Esophagus muscularis mucosa (tissue), 4 donors: ENCODE results near the gene TLE5. TPM values are rescaled to one million over a fixed set of nuclear protein-coding genes. Genes with fewer than 3 reads are reported as not detected.

ENCODE experiments used
- DNase-seq: peaks from one replicate; pipeline ENCODE4 v3.0.0-alpha.2; 2017; ENCODE audit errors: extremely low spot score
- H3K27ac ChIP-seq, 4 donors: fragments of 200-600 bp; sonication (generic); replicated peaks in 1 of 4; 1 replicate in 3 of 4; 2 replicates in 1 of 4; pipeline ENCODE4 v1.5.1; 2016 to 2019; ENCODE audit warnings: mild to moderate bottlenecking in 1 of 4
- H3K27me3 ChIP-seq, 4 donors: fragments of 200-600 bp; sonication (generic); one replicate each; pipeline versions ENCODE4 v1.5.1 to v1.6.0; 2016 to 2019
- H3K36me3 ChIP-seq, 4 donors: fragments of 200-600 bp; sonication (generic); one replicate each; pipeline ENCODE4 v1.5.1; 2016 to 2019
- H3K4me1 ChIP-seq, 4 donors: fragments of 200-600 bp; sonication (generic); one replicate each; pipeline ENCODE4 v1.5.1; 2016 to 2019
- H3K4me3 ChIP-seq, 4 donors: fragments of 200-600 bp; sonication (generic); 1 replicate in 2 of 4; 2 replicates in 2 of 4; pipeline ENCODE4 v1.5.1; 2016 to 2019; ENCODE audit warnings: mild to moderate bottlenecking in 4 of 4, moderate library complexity in 1 of 4
- H3K9me3 ChIP-seq, 4 donors: fragments of 200-600 bp; sonication (generic); 1 replicate in 3 of 4; 2 replicates in 1 of 4; pipeline ENCODE4 v1.5.1; 2016 to 2019
- EP300 ChIP-seq: sonication (generic); formaldehyde crosslinking; IDR thresholded peaks from one replicate; pipeline ENCODE4 v1.6.1; 2017; ENCODE audit warnings: antibody characterized with exemption
- POLR2A ChIP-seq: fragments of 450-650 bp; IDR thresholded peaks from one replicate; pipeline ENCODE4 v1.6.1; 2017; ENCODE audit warnings: antibody characterized with exemption, moderate library complexity, mild to moderate bottlenecking, low read depth
- POLR2AphosphoS5 ChIP-seq, 2 donors: sonication (generic); formaldehyde crosslinking; IDR thresholded peaks; one replicate each; pipeline ENCODE4 v1.6.1; 2017; ENCODE audit warnings: antibody characterized with exemption in 2 of 2
- WGBS: methylation state at CpG from one replicate; pipeline ENCODE4 v1.1.5; 2018; 5-methylcytosine and 5-hydroxymethylcytosine counted together
- intact Hi-C: fragments of 100-400 bp; cut with DNase I; formaldehyde crosslinking; loops from one replicate; pipeline ENCODE4 v1.15.1; 2023
- total RNA-seq, 4 donors: library from RNA; depleted of rRNA; stranded (reverse); fragments of >200 nt; gene quantifications; one replicate each; pipeline versions ENCODE4 v1.1.0 to v1.2.1, GENCODE V29; 2016
- TF ChIP-seq, protein P1 (sequence below), 3 experiments: fragments of 200-600 bp in 2 of 3; fragments of 450-650 bp in 1 of 3; sonication (generic) in 2 of 3; IDR thresholded peaks; one replicate each; pipeline ENCODE4 v1.5.1; 2017 to 2019; ENCODE audit warnings: antibody characterized with exemption in 3 of 3, mild to moderate bottlenecking in 2 of 3, moderate library complexity in 1 of 3

Gene TLE5
- total RNA-seq, 4 donors from 2014 or later, result 657 to 947 (median 804) TPM

DNA sequence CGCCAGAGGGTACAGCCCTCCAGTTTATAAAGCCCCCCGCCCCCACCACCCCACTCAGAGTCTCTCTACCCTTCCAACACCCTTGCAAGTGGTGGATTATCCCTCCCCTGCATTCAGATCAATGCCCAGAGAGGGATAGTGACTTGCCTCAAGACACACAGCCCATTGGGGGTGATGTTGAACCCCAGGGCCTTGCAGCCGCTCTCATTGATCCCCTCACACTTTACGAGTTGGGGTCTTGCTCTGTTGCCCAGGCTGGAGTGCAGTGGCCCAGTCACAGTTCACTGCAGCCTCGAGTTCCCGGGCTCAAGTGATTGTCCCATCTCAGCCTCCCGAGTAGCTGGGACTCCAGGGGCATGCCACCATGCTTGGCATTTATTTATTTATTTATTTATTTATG is 44.4 kb downstream of the TLE5 start:
- H3K4me1 ChIP-seq, result no peaks in the 10 kb centered on the region
- H3K27ac ChIP-seq, result no peak overlapping the region
- 93% methylated on average over 7 of the region's 7 CpGs for WGBS
- intact Hi-C loops, result no loop called here
- H3K36me3 ChIP-seq, result peaks cover 4 to 59% (median 43%) of the 10 kb centered on the region in 4 donors
- H3K9me3 ChIP-seq, result no peaks in the 10 kb centered on the region
- no peak for DNase-seq
- H3K27me3 ChIP-seq, result no peaks in the 10 kb centered on the region
- H3K4me3 ChIP-seq, result no peak overlapping the region
- no peak for TF ChIP-seq POLR2A
- no peak for TF ChIP-seq EP300
- no peak for TF ChIP-seq POLR2AphosphoS5 (IDR thresholded peaks at IDR 0.05)
- TF ChIP-seq, protein P1, sequence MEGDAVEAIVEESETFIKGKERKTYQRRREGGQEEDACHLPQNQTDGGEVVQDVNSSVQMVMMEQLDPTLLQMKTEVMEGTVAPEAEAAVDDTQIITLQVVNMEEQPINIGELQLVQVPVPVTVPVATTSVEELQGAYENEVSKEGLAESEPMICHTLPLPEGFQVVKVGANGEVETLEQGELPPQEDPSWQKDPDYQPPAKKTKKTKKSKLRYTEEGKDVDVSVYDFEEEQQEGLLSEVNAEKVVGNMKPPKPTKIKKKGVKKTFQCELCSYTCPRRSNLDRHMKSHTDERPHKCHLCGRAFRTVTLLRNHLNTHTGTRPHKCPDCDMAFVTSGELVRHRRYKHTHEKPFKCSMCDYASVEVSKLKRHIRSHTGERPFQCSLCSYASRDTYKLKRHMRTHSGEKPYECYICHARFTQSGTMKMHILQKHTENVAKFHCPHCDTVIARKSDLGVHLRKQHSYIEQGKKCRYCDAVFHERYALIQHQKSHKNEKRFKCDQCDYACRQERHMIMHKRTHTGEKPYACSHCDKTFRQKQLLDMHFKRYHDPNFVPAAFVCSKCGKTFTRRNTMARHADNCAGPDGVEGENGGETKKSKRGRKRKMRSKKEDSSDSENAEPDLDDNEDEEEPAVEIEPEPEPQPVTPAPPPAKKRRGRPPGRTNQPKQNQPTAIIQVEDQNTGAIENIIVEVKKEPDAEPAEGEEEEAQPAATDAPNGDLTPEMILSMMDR (IDR thresholded peaks at IDR 0.05), result no peak

DNA sequence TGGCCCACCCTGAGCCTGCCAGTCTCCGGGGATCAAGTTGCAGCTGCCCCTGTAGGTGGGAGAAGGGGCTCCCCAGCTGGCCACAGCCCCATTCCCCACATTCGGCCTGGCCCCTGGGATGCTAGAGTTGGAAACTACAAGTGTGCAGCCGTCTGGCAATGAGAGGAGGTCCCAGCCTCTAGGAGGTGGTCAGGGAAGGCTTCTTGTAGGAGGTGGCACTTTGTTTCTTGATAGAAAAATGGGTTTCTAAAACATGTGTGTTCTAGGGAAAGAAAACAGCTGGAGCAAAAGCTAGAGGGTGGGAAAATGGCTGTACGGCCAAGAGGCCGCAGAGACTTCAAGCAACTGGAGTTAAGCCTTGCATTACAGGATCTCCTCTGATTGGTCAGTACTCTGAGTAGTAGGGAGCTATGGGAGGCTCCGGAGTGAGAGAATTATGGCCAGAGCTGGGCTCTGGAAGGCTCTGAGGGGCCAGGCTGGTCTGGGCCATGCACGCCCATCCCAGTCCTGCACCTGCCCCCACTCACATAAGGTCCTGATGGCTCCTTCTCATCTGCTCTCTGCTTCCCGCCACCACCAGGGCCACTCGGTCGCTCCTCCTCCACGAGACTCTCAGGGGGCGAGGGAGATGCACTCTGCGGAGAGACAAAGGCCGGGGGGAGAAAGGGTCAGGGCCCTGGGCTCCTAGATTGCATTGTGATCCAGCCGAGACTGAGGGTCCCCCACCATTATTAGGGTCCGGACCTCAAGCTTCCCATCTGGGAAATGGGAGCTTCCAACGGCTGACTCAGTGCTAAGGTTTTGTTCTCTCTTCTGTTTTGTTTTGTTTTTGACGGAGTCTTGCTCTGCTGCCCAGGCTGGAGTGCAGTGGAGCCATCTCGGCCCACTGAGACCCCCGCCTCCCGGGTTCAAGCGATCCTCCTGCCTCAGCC is 46.9 kb downstream of the TLE5 start:
- TF ChIP-seq POLR2A (no peak), EP300 (no peak)
- TF ChIP-seq, protein P1 (IDR thresholded peaks at IDR 0.05), result no peak
- intact Hi-C loops, result no loop called here
- DNase-seq, result no peak
- Histone ChIP-seq H3K27ac (no peak overlapping the region), H3K4me1 (no peaks in the 10 kb centered on the region), H3K9me3 (no peaks in the 10 kb centered on the region), H3K4me3 (no peak overlapping the region), H3K36me3 (peaks cover 10 to 82% (median 62%) of the 10 kb centered on the region in 4 donors), H3K27me3 (no peaks in the 10 kb centered on the region)
- 85% methylated on average over 22 of the region's 22 CpGs for WGBS

DNA sequence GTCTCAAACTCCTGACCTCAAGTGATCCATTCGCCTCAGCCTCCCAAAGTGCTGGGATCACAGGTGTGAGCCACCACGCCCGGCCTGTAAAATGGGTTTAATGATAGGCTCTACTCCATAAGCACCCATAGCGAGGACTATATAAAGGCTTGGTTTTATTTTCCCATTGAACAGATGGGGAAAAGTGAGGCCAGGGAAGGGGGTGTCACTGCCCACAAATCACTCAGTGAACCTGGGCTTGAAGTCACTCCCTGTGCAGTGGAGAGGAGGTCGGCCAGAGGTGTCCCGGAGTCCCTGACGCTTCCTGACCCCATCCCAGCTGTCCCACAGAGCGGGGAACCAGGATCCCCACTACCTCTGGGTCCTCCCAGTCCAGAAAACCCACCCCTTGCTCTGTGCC is 48.2 kb downstream of the TLE5 start:
- Histone ChIP-seq H3K27ac (no peak overlapping the region), H3K9me3 (no peaks in the 10 kb centered on the region), H3K4me3 (no peak overlapping the region), H3K36me3 (peaks cover 14 to 84% (median 64%) of the 10 kb centered on the region in 4 donors), H3K27me3 (no peaks in the 10 kb centered on the region), H3K4me1 (no peaks in the 10 kb centered on the region)
- TF ChIP-seq EP300 (no peak), POLR2A (no peak), POLR2AphosphoS5 (IDR thresholded peaks at IDR 0.05) (no peak)
- TF ChIP-seq, protein P1 (IDR thresholded peaks at IDR 0.05), result no peak
- 91% methylated on average over 8 of the region's 8 CpGs for WGBS
- intact Hi-C loops, result no loop called here
- no peak for DNase-seq

DNA sequence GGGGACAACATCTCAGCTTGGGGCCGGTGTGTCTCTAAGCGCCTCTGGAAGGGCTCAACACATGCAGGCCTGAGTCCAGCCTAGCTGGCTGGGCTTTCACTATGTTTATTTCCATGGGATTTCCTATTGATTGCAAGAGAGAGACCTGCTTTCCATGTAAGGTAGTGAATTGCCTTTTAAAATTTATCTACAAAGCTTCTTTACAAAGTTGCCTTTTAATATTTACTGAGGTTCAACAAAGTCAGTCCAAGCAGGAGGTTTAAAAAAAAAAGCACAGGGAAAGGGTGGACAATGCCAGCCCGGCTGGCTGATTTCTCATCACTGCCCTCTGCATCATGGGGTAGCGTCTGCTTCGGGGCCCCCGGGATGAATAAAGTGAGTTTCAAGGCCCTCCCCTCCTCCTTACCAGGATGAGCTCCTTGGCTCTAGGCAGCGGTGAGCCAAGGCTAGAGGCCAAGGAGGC is 49.0 kb downstream of the TLE5 start:
- WGBS, result 79% methylated on average over 7 of the region's 7 CpGs

More for the DNA sequence above, 49.0 kb downstream of the TLE5 start:
- H3K4me1 ChIP-seq, result no peaks in the 10 kb centered on the region
- H3K36me3 ChIP-seq, result peaks cover 14 to 88% (median 67%) of the 10 kb centered on the region in 4 donors
- no peak for DNase-seq
- H3K27ac ChIP-seq, result no peak overlapping the region
- H3K4me3 ChIP-seq, result no peak overlapping the region
- TF ChIP-seq, protein P1 (IDR thresholded peaks at IDR 0.05), result no peak
- TF ChIP-seq POLR2AphosphoS5 (IDR thresholded peaks at IDR 0.05), result no peak
- no peak for TF ChIP-seq EP300
- no peak for TF ChIP-seq POLR2A
- no peaks in the 10 kb centered on the region for H3K9me3 ChIP-seq
- H3K27me3 ChIP-seq, result no peaks in the 10 kb centered on the region
- intact Hi-C loops, result no loop called here
